GM18867 (cell line): ENCODE results near the gene WDFY4.

Experiments used
- ATAC-seq: cut with Tn5 transposase; IDR thresholded peaks from one replicate; pipeline ENCODE4 v1.9.1; 2021; ENCODE audit warnings: mild to moderate bottlenecking, moderate library complexity; ENCODE audit not compliant: unreplicated experiment

Gene WDFY4

DNA sequence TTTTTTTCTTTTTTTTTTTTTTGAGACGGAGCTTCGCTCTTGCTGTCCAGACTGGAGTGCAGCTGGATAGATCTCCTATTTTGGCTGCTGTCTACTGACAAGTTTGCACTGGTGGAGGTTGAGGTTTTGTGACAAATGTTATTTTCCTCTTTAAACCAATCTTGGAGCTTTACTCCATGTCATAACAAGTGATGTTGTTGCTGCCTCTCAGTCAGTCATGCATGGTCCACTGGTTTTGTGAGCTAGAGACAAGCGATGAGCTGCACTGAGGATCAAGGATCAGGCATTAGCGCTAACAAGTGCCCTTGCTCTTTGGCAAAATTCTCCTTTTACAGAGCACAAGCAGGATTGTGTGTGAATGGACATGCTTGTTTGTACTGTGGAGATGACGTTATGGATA, 805 bp upstream of the WDFY4 start:
- ATAC-seq: peak; percentile 26

DNA sequence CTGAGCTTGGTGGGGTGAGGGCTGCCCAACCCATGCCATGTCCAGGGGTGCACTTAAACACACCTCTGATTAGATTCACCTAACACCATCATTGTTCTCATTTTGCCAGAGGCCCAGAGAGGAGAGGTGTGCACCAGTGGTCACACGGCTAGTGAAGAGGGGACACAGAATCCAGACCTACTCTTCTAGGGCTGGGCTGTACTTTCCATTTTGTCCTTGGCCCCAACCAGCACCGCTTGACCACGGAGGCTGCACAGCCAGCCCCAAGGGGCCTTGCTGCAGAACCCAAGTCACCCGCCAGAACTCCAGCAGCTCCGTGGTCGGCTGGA, 246 bp upstream of the WDFY4 start:
- no peak for ATAC-seq

DNA sequence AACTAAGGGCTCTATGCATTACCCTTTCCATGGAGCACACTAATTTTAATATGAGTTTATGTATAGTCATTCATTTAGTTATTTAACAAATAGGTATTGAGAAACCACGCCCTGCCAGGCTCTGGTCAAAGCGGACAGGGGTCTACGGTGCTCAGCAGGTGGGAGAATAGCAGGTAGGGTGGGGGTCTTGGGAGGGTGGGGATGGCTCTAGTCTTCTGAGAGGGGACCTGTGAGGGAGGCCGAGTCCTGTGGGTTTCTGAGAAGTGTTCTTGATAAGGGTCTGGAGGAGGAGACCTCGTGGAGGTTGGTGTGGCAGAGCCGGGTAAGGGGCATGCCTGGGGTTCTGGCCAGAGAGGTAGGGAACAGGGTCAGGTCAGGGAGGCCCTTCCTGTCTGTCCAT, 1.1 kb downstream of the WDFY4 start:
- ATAC-seq: no peak

DNA sequence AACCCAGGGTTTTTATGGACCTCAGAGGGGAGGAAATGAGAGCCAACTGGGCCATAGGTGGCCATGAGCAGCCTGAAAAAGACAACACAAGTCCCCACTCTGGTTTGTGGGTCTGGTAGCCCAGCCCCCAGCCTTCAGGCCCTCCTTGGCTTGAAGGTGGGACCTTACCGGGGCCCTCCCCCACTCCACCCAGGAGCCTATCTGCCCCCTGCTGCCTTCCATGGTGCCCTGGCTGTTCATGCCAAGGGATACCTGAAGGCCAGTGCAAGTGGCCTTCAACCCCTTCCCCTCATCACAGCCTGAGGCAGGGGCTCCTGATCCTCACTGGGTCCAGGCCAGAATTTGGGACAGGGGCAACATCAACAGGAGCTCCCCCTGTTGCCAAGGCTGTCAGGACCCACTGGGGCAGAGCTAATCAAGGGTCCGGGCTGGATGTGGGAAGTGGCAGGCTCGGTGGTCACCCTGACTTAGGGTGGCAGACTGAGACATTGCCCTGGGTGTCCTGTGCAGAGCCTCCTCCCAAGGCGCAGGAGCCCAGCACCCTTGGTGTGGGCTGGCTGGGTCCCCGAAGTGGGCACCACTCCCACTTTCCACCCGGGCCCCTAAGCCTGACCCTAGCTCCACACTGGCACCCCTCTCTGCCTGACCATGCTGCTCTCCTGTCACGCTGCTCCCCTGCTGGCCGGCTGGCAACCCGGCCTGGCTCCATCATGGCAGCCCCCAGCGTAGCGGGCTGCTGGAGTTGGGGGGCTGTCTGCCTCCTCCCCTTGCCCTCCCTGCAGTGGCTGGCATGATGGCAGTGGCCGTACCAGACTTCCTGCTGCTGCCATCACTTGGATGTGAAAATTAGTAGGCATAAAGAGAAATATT, 6.4 kb downstream of the WDFY4 start:
- no peak for ATAC-seq

DNA sequence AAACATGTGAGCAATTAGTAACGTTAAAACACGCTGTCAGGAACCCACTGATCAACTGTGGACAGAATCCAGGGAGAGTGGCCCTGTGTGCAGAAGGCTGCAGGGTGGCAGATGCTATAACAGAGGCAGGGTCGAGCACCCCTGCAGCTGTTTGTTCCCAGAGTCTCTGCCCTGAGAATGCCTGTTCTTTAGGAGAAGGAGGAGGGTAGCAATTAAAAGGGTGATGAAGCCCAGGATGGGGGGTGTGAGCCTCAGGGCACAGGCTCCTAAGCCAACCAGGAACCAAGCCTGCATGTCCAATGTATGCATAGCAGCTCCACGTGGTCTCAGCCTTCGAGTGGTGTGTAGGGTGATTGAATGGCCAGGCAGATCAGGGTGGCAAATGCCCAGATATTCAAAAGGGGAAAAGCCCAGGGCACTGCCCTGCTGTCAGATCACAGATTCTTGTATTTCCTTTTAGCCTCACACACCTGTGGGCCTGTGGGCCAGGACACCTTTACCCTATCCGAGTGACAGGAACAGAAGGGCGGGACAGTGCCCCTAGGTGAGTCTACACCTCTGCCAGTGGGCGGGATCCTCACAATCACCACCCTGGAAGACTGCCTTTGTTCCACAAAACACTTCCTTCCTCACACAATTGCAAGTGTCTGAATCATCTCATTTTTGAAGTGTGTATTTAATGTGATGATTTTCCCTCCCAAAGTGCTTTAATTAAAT, 7.3 kb downstream of the WDFY4 start:
- ATAC-seq: no peak

DNA sequence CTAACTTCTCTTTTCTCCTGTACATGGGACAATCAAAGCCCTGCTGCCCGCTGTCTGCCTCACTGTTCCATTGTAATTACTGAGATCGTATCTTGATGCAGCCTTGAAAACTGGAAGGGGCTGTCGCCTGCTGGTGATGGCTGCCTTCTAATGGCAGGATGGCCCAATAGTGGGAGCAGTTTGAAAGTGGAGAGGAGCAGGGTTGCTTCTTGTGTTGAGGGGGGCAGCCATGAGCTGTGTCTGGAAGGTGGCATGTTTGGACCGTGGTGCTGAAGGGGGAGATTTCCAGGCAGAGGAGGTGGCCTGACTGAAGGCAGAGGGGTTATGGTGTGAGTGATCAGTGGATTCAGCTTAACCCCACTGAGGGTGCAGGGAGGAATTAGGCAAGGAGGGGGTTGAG, 8.1 kb downstream of the WDFY4 start:
- no peak for ATAC-seq

DNA sequence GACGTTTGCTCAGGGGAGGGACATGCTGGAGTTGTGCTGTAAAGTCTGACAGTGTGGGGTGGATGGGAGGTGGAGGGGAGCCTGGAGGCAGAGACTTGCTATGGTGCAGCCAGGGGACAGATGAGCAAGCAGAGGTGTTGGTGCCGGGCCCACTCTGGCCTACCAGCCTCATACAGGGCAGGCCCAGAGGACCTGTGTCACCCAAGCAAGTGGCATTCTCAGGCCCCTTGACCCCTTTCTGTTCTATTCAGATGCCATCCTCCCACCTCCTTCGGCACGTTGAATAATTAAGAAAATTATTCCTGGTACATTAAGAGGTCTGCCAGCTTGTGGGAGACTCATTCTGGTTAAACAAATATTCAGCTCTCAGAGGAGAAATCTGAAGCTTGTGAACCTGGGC, 8.5 kb downstream of the WDFY4 start:
- ATAC-seq: no peak

DNA sequence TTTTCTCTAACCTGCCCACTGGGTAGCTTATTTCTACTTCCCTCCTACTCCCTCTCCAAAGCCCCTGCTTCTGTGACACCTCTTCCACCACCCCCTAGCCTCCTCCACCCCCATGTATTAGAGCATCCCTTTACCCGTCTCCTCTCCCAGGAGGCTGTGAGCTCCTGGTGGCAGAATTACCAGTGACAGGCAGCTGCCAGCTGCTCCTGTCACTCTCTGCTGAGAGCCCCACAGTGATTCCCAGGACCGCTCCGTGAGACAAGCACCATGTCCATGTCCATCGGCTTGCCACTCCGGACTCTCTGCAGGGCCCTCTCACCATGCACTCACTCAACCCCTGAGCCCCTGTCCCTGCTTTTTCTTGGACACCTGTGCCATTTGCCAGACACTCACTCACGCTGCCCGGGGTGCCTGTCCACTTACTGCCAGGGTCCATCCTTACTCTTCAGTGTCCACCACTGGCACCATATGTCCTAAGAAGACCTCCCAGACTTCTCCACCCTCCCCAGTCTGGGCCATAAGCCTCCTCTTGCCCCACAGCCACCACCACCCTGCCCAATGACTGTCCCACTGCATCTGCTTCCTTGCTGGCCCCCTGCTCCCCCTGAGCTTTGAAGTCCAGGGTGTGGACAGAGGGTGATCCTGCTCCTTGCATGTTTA, 9.8 kb downstream of the WDFY4 start:
- ATAC-seq: no peak

DNA sequence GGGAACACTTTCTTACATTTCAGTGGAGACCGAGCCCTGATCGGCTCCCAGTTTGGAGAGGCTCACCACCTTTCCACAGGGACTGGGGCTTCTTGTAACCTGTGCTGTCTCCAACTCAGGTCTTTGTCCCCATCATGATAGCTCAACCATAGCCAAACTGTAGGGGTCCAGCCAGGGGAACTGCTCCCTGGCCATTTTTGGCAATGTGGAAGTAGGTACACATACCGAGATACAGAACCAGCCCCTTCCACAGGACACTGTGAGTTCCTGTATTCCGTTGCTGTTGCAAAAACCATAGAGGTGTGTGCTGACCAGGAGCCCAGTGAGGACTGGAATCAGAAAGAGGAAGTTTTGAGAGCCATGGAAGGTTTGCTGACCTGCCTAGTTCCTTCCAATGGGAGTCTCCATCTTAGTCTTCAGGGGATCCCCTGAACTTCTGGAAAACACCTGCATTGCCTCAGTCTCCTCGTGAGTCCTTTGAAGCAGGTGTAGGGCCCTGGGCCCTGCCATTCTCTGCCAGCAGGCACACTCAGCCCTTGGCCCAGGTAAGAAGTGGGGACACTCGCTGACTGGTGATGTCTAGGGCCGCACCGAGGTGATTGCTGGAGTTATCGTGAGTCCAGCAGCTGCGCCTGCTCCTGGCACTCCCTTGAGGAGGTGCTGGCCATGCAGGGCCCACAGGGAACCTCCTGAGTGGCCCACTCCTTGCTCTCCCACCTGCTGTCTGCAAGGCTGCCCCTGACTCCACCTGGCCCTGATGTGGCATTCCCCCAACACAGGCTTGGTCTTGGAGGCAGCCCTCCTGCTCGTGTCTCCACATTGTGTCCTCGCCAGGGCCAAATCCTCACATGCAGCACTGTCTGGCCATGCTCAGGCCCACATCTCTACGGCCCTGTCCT, 11.2 kb downstream of the WDFY4 start:
- no peak for ATAC-seq

DNA sequence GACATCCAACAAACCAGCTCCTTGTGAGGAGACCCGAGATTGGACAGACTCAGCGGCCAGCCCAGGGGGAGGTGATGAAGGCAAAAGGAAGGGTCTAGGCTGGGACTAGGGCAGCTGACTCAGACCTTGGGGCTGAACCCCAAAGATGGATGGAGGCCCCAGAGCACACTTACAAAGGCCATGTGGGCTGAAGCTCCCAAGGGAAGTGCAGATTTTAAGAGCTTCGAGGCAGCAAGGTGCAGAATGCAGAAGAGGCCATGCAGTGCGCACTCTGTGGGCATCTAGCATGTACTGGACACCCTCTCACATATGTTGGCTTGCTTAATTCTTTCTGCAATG, 11.8 kb downstream of the WDFY4 start:
- no peak for ATAC-seq

DNA sequence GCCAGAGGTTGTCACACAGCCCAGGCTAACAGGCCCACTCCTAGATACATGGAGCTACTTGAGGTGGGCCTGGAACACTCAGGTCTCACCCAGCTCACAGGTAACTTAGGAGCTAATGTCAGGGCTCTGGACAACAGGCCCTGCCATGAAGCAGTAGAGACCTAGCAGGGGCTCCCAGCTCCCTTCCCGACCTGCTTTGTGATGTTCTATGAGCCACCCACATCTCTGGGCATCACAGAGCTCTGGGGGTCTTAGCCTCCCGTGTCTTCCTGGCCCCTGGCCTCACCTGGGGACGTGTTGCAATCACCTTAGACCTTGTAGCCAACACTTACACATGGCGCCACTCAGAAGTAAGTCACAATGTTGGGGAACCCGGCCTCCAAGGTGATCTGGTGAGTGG, 12.4 kb downstream of the WDFY4 start:
- ATAC-seq: no peak

DNA sequence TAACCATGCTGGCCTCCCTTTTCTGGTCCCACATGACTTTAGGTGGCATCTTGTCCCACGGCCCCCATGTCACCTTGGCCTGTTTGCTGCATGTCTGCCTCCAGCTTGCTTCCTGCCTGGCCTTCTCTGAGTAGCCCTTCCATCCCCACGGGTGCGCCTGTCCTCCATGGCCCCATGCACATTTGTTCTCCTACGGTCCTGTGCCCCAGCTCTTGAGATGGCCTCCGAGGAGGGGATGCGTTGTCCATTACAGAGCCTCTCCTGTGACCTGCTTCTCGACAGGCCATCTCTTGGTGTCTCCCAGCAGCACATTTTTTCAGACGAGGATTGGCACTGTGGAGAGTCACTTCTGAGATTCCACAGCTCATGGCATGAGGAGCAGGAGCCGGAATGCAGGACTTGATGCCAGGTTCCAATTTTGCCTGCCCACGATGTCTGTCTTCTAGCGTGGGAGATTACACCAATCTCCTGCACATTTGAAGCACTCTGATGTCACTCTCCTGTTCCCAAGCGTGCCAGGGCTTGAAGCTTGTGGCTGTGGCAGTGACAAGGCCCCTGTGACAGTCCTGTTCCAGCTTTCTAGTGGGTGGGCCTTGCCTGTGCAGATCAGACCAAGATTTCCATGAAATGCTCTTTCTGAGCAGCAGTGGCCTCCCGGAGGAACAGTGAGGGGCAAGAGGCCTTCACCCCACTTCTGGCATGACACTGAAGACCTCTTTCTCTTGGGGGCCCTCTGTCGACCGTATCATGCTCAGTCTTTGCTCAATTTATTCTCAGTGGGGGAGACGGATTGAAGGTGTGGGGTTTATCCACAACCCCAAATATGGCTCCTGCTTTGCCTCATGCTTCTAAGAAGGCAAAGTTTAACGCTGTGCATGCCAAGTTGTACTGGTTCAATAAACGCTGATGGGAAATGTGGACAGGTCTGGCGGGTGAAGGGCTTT, 13.4 kb downstream of the WDFY4 start:
- ATAC-seq: no peak

DNA sequence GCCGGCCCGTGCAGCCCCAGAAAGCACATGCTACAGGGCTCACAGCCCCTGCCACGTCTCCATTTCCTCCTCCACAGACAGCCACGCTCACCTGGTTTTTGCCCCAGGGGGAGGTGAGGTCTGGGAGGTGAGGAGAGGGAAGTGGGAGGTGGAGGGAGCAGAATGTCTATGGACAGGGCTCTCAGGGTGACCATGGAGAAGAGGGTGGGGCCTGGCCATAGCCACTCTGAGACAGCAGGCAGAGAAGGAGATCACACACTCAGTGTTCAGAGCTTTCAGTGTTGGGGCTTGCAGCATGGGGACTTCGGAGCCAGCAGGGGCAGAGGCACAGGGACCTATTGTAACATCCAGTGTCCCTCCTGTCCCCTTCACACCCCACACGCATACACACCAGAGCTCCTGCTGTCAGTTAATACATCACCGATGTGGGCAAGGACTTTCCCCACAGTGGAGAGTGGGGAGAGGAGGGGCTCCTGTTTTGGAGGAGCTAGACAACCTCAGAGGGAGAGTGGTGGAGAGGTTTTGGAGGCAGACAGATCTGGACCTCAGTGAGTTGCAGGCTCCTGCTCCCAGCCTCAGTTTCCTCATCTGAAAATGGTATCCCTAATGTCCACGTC, 14.4 kb downstream of the WDFY4 start:
- no peak for ATAC-seq

DNA sequence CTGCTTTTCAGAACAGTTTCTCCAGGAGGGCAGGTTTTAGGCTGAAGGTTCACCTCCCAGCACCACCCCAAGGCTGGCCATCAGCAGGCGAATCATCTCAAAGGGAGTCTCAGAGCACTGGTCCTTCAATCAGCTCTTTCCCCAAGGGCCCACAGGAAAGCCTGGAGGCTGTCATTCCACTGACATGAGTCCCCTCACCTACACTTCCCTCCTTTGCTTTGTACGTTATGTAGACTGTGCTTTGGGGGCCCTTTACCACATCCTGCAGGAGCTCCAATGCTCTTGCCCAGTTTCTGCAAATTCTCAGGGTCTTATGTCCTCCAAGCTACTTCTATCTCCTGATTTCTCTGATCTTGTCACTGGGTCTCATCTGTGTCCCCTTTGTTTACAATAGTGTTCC, 15.4 kb downstream of the WDFY4 start:
- no peak for ATAC-seq

DNA sequence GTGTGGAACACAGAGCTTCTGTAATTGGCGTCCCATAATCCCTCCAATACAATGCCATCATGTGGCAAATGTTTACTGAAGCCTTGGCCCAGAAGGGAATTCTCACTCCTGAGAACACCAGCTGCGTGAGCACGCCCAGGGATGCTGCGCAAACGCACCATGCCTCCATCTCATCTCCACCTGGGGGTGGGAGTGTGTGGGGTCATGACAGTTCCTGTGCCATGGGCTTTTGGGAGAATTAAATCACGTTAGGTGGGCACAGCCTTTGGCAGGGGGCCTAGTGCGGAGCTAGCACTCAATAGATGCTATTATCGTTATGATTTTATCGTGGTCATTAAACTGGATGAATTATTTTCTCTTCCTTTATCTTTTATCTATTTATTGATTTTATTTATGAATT, 15.8 kb downstream of the WDFY4 start:
- ATAC-seq: no peak

DNA sequence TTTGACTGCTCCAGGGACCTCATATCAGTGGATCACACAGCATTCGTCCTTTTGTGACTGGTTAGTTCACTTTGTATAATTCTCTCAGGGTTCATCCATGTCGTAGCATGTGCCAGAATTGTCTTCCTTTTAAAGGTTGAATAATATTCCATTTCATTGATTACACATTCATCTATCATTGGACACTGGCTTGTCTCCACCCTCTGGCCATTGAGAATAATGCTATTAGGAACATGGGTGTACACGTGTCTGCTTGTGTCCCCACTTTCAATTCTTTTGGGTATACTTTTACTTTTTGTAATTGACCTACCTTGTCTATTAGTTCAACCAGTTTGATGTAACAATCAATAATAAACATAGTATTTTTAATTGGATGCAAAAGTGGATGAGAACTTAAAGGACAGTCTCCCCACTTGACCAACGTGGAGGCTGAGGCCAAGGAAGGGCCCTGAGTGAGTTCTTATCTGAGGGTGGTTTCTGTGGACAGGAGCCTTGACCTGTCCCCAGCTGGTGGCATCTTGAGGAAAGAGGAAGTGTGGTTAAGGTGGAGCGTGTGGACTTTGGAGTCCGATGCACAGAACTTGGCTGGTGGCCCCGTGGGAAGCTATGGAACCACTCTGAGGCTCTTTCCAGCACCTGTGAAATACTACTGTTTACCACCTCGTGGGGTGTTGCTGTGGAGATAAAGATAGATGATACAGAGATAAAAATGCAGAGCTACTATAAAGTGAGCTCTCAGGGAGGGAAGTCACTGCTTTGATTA, 16.6 kb downstream of the WDFY4 start:
- no peak for ATAC-seq

DNA sequence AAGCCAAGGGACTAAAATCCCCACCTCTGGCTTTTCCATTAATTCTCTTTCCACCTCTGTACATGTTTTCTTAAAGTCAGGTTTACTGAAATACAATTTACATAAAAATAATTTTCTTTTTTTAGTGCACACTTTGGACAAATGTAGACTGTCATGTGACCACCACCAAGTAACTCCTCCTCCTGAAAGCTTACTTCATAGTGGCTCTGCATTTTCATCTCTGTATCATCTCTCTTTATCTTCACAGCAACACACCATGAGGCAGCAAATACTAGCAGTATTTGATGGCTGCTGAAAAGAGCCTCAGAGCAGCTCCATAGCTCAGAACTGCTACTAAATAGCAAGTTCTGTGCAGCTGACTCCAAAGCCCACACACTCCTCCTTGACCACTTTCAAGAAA, 17.3 kb downstream of the WDFY4 start:
- no peak for ATAC-seq

DNA sequence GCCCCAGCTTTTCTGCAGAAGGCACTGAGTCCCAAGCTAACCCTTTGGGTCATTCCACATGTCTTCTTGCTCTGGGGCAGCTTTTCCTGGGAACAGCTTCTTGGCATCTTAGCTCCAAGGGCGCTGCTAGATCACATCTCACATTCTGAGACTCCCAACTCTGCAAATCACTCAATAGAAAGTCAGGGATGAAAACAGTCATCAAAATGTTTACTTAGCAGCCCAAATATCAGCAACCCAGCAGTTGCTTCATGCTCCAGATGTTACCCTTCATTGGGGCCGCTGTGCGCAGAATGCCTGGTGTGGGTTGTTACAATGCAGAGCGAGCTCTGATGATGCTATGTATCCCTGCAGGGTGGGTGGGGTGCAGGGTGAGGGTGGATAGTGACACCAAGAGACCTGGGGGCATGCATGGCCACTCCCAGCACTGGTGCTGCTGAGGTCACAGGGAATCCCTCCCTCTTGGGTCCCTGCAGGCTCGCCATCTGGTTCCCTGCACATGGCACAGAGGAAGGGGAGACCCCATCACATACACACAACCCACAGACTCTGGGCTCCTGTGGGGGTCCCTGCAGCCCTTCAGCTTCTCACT, 19.0 kb downstream of the WDFY4 start:
- no peak for ATAC-seq

DNA sequence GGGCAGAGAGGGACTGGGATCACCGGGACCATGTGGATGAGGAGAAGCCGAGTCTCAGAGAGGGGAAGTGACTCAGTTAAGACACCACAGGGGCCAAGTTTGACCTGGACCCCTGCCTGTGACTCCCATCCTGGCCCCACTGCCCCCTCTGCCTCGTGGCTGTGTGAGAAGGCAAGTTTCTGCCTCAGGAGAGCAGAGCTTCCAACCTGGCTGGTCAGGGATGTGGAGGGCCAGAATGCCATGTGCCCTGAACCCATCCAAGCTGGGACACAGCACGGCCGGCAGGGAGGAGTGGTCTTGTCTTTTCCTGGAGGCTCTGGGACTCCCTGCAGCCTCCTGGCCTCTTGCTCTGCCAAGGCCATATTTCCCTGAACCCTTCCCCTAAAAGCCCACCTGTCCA, 19.5 kb downstream of the WDFY4 start:
- ATAC-seq: no peak
